Ovary (tissue), 3 donors: Measurements from ENCODE around the gene NAA11.

Experiments
- EP300 ChIP-seq: sonication (generic); formaldehyde crosslinking; IDR thresholded peaks from one replicate; pipeline ENCODE4 v1.6.1; 2017; ENCODE audit warnings: antibody characterized with exemption
- POLR2A ChIP-seq: fragments of 450-650 bp; IDR thresholded peaks from one replicate; pipeline ENCODE4 v1.6.1; 2017; ENCODE audit warnings: antibody characterized with exemption, mild to moderate bottlenecking, moderate library complexity
- TF ChIP-seq, protein P1 (sequence below), 3 donors: fragments of 450-650 bp in 2 of 3; fragments of 200-600 bp in 1 of 3; IDR thresholded peaks; one replicate each; pipeline versions ENCODE4 v1.5.1 to v1.8.0; 2016 to 2022; ENCODE audit warnings: antibody characterized with exemption in 3 of 3, mild to moderate bottlenecking in 1 of 3
- donor health status: DM: no; HTN: no; CAD: no.

DNA sequence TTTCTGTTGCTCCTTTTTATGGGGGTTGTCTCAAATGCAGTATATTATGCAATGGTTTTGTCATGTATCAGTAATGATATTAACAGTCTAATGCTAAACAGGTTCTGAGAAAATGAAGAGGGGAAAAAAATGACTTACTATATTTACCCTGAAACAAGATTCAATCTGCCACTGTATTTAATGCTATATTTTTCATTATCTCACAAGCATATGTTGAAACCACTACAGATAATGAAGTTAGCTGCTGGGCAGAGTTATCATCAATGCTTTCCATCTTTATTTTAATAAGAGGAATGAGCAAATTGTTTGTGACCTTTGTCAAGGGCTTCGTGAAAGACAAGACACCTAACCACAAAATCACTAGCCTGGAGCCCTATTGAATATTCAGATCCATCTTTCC is 32.6 kb upstream of the NAA11 start:
- TF ChIP-seq, protein P1, sequence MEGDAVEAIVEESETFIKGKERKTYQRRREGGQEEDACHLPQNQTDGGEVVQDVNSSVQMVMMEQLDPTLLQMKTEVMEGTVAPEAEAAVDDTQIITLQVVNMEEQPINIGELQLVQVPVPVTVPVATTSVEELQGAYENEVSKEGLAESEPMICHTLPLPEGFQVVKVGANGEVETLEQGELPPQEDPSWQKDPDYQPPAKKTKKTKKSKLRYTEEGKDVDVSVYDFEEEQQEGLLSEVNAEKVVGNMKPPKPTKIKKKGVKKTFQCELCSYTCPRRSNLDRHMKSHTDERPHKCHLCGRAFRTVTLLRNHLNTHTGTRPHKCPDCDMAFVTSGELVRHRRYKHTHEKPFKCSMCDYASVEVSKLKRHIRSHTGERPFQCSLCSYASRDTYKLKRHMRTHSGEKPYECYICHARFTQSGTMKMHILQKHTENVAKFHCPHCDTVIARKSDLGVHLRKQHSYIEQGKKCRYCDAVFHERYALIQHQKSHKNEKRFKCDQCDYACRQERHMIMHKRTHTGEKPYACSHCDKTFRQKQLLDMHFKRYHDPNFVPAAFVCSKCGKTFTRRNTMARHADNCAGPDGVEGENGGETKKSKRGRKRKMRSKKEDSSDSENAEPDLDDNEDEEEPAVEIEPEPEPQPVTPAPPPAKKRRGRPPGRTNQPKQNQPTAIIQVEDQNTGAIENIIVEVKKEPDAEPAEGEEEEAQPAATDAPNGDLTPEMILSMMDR (IDR thresholded peaks at IDR 0.05): no peak
- TF ChIP-seq POLR2A (no peak), EP300 (no peak)
